GM21447 (cell line): Measurements from ENCODE around the gene TRAFD1.
"Not testable (repeated sequence)": the region's sequence is repeated elsewhere in the genome, so short reads cannot be mapped to it uniquely, and the experiment has no call there.

Source experiments
- ATAC-seq: cut with Tn5 transposase; IDR thresholded peaks from one replicate; pipeline ENCODE4 v1.9.1; 2021; ENCODE audit not compliant: unreplicated experiment

The TRAFD1 gene

DNA sequence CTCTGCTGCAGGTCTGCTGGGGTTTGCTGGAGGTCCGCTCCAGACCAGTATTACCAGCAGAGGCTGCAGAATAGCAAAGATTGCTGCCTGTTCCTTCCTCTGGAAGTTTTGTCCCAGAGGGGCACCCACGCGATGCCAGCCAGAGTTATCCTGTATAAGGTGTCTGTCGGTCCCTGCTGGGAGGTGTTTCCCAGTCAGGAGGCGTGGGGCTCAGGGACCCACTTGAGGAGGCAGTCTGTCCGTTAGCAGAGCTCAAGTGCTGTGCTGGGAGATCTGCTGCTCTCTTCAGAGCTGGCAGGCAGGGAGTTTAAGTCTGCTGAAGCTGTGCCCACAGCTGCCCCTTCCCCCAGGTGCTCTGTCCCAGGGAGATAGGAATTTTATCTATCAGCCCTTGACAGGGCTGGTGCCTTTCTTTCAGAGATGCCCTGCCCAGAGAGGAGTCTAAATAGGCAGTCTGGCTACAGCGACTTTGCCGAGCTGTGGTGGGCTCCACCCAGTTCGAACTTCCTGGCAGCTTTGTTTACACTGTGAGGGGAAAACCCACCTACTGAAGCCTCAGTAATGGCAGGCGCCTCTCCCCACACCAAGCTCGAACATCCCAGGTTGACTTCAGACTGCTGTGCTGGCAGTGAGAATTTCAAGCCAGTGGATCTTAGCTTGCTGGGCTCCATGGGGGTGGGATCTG is 33.2 kb downstream of the TRAFD1 start:
- not testable (repeated sequence) for ATAC-seq

GRCh38 chr12:112159146-112159541 is 33.8 kb downstream of the TRAFD1 start:
- no peak for ATAC-seq

DNA sequence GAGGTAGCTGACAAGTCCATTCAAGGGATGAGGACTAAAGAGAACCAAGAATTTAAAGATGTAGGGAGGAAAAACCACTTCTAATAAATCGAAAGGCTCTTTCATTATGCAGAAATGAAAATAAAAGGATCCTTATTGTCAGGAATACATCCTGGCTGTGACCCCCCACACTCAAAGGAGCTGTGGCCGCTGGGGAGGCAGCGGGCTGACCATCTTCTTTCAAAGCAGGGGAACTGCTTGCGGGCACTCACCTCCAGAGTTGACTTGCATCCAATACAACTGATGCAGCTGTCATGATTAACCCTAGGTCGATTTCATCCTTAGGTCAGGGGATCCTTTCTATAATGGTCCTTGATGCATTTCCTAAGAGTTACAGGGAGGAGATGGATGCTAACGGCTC is 35.3 kb downstream of the TRAFD1 start:
- no peak for ATAC-seq

DNA sequence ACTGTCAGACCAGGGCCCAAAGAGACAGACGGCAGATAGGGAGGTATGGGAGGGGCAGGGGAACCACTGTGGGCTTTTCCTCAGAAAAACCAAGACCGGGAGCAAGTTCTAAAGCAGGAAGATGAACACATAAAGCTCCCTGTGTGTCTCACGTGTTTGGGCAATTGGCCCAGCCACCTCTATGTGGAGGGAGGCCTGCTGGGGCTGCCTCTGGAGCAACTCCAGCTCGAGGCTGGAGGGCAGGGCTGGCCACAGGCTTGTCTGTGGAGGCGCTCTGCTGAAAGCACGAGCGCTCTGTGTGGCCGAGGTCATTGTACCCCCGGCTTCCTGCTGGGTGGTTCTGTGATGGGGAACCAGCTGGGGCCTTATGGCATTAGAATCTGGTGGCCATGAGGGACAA is 36.4 kb downstream of the TRAFD1 start:
- no peak for ATAC-seq

DNA sequence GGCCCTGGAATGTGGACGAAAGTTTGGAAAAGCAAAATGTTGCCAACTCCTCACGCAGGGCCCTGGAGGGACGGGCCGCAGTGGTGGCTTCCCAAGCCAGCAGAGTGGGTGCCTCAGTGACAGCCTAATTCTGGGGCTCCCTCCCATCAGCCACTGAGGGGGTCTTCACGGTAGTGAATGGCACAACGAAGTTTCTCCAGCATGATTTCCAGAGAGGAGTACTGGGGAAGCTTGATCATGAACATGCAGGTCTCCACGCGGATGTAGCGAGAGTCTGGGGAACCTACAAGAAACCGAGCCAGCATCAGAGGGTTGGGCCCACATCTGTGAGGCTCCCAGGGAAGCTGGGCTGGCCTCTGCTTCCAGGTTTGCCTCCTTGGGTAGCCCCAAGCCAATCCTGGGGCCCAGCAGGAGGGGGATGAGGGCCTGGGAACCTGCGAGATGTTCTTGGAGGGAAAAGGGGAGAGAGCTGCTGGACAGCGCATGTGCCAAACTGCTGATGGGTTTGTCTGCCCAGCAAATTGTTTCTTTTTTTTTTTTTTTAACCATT is 37.0 kb downstream of the TRAFD1 start:
- no peak for ATAC-seq

- no peak for ATAC-seq
These were observed 37.7 kb downstream of the TRAFD1 start for GRCh38 chr12:112163056-112163455.

DNA sequence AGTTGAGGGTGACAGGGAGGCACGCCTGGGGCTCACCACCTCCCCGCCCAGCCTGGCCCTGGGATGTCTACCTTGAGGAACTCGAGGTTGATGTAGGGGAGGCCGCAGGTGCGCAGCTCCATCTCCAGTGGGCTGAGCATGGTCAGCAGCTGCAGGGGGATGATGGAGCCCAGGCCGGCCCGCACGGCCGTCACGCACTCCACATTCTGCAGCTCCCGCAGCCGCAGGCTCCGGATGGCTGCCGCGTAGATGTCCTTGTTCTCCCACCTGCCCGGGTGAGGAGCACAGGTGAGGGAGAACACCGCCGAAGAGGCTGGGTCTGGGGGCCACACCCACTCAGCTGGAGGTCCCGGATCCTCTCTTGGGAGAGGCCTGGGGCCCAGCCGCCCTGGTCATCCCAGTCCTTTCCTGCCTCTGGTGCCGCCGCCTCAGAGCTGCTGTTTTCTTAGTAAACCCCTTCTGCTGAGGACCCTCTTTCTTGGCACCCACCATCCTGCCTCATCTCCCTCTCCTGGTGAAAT is 38.2 kb downstream of the TRAFD1 start:
- no peak for ATAC-seq

- ATAC-seq: no peak
These were observed 38.8 kb downstream of the TRAFD1 start for GRCh38 chr12:112164011-112164660.

DNA sequence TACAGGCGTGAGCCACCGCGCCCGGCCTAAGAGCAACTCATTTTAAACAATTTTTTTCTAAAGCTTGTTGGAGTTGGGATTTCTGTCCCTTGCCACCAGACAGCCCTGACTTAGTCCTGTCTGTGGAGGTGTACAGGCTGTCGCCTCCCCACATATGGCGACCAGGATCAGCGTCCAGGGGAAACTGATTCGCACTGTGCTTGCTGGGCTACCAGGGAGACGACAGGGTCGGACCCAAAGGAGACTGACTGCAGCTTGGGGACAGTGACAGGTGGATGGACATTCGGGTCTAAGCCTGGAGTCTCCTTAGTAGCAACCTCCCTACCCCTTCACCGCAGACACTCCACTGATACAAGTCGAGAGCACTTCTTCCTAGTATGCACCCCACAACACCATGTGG is 40.3 kb downstream of the TRAFD1 start:
- ATAC-seq: no peak

DNA sequence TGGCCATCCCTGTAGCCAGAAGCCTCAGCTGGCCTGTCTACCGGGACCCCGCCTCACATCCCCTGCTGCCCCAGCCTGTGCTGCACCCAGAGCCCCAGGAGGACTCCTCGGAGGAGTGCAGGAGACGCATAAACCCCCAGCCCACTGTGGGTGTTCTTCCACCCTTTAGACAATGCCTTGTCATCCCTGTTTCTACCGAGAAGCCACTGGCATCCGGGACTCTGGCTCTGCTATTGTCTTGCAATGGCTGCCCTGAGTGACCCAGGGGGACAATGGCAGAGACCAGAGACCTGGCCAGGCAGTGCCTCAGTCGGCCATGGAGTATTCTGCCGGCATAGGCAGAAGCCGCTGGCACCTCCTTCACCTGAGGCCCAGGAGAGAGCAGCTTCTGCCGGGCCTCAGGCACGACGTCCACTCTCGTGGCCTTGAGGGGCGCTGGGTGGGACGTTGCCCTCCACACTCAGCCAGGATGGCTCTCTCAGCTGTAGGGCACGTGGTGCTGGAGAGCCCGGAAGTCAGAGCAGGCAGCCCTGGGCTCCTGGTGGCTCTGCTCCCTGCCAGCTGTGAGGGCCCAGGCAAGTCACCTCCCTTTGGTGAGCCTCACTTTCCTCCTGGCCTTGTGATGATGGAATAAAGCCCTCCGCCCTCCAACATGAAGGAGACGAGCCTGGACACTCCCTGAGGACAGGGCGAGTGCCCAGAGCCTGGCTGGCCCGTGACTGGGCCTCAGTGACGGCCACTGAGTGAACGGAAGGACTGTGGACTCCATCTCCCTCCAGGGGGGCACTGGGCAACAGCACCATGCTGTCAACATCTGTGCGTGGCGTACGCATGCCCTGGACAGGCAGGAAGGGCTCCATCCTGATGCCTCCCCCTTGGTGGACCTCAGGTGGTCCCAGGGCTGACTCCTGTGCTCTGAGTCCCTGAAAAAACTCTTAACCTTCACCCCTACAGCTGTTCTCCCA is 41.0 kb downstream of the TRAFD1 start:
- ATAC-seq: no peak

DNA sequence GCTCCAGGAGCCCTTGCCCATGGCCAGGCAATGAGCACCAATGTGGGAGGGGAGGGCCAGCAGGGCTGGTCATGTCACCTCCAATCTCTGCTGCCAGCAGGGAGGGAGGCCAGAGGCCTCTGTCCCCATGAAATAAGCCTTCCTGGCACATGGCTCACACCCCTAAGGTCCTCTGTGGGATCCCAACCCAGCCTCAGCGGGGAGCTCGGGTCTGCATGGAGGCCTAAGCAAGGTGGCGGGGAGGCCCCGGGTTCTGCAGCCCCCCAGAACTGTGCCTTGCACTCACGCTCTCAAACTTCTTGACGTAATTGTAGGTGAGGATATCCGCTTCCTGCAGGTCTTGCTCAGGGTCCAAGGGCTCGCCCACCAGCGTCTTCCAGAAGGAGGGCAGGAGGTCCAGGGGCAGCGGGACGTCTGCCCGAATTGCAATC is 41.7 kb downstream of the TRAFD1 start:
- no peak for ATAC-seq

DNA sequence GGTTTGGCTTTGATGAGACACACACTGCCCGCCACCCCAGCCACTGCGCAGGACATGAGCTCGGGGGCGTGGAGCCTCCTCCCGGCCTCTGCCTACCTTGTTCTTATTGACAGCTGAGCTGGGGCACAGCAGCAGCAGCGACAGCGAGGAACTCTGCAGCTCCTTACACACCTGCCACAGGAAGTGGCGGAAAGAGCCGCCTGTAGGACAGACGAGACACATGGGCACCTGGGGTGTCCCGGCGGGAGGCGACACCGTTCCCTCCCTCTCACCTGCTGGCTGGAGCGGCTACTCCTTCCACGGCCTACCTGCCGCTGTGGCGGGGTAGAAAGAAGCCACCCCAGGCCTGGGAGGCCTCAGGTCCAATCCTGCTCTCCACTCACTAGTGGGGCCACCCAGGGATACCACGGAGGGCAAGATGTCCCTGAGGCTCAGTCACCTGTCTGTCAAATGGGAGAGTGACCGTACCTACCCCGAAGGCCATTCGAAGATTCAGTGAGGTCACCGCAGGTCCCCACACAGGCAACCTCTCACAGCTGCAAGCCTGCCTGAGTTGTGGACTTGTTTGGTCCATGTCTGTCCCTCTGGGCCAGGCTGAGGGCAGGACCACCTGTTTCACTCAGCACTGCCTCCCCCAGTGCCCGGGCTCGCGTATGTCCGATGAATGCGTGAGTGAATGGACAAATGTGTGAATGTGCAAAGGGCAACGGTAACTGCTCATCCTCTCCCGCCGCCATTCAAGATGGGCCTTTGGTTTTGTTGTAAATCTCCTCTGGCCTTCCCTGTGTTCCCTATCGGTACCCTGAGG is 42.6 kb downstream of the TRAFD1 start:
- no peak for ATAC-seq

DNA sequence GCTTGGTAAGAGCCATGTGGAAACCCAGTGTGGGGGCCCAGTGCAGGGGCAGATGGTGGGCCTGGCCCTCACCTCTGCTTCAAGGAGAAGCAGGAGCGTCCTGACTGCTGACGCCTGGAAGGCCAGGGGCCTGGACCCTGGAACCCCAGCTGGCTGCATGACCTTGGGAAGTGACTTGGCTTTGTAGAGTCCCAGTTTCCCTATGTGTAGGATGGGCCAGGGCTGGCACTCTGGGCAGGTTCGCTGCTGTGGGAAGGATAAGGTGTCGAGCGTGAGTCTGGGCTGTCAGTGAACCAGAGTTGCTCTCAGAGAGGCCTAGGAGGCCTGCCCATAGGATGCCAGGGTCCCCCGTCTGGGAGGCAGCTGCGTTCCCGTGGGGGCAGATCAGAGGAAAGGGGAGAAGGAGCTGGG is 43.2 kb downstream of the TRAFD1 start:
- no peak for ATAC-seq

GRCh38 chr12:112169161-112169872 is 44.0 kb downstream of the TRAFD1 start:
- no peak for ATAC-seq

DNA sequence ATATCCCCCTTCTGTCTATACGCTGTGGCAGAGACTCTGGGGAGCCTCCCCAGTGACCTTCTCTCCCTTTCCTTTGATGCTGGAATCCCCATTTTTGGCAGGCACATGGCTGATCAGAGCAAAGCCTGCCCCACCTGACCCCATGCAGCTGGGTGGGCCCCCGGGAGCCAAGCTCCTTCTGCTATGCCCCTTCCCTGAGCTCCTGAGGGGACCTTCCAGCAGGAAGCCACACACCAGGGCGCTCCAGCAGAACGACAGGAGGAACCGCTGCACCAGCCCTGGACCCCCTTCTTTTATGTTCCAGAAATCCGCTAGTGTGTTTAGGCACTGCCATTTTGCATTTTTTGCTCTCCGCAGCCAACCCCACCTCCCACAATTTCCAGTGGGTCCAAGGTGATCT is 44.6 kb downstream of the TRAFD1 start:
- no peak for ATAC-seq

GRCh38 chr12:112170376-112170775 is 45.0 kb downstream of the TRAFD1 start:
- no peak for ATAC-seq

GRCh38 chr12:112170971-112171596 is 45.7 kb downstream of the TRAFD1 start:
- ATAC-seq: no peak

- ATAC-seq: no peak
These were observed 47.4 kb downstream of the TRAFD1 start for GRCh38 chr12:112172556-112173324.
